HepG2 (cell line): ENCODE measurements around the gene CAMTA2. TPM values are rescaled to one million over a fixed set of nuclear protein-coding genes. Genes with fewer than 3 reads are reported as not detected.

ENCODE experiments used
- CHCHD3 ChIP-seq: sonication (generic); formaldehyde crosslinking; IDR thresholded peaks from 2 replicates; pipeline ENCODE4 v1.8.0; 2022; ENCODE audit warnings: mild to moderate bottlenecking, missing genetic modification reagents, moderate library complexity
- EEA1 ChIP-seq: sonication (generic); formaldehyde crosslinking; IDR thresholded peaks from 2 replicates; pipeline ENCODE4 v1.5.1; 2020; ENCODE audit warnings: mild to moderate bottlenecking, missing genetic modification reagents, borderline replicate concordance
- HIVEP1 ChIP-seq: sonication (generic); formaldehyde crosslinking; IDR thresholded peaks from 2 replicates; pipeline ENCODE4 v1.4.0; 2020; ENCODE audit warnings: mild to moderate bottlenecking, missing genetic modification reagents
- MXD4 ChIP-seq: IDR thresholded peaks from 2 replicates; pipeline ENCODE4 v1.6.1; 2016; ENCODE audit warnings: mild to moderate bottlenecking, missing biosample characterization, missing genetic modification reagents
- MYC ChIP-seq: sonication (generic); formaldehyde crosslinking; IDR thresholded peaks from 2 replicates; pipeline ENCODE4 v1.9.0; 2021; ENCODE audit warnings: missing genetic modification reagents, borderline replicate concordance
- PAWR ChIP-seq: sonication (generic); formaldehyde crosslinking; IDR thresholded peaks from 2 replicates; pipeline ENCODE4 v1.4.0; 2020; ENCODE audit warnings: missing genetic modification reagents, mild to moderate bottlenecking, borderline replicate concordance
- POLR2G ChIP-seq: fragments of 200-400 bp; formaldehyde crosslinking; IDR thresholded peaks from 2 replicates; pipeline ENCODE4 v1.6.1; 2018; ENCODE audit warnings: mild to moderate bottlenecking, low read depth, low read length, moderate library complexity
- RBFOX2 ChIP-seq: fragments of 200-400 bp; formaldehyde crosslinking; IDR thresholded peaks from 2 replicates; pipeline ENCODE4 v1.6.1; 2017; ENCODE audit warnings: low read depth, mild to moderate bottlenecking, low read length
- RFXANK ChIP-seq: IDR thresholded peaks from 2 replicates; pipeline ENCODE4 v1.6.1; 2016
- SMAD1 ChIP-seq: sonication (generic); formaldehyde crosslinking; IDR thresholded peaks from 2 replicates; pipeline ENCODE4 v1.4.0; 2020; ENCODE audit warnings: missing genetic modification reagents, low read depth, mild to moderate bottlenecking, borderline replicate concordance
- SMARCE1 ChIP-seq: fragments of 450-650 bp; IDR thresholded peaks from 2 replicates; pipeline ENCODE4 v1.6.1; 2017; ENCODE audit warnings: borderline replicate concordance
- SRSF1 ChIP-seq: fragments of 200-400 bp; formaldehyde crosslinking; optimal IDR thresholded peaks from 2 replicates; pipeline ENCODE3; 2017; ENCODE audit warnings: mild to moderate bottlenecking, low read depth, low read length, moderate library complexity
- TARDBP ChIP-seq: sonication (generic); formaldehyde crosslinking; IDR thresholded peaks from 2 replicates; pipeline ENCODE4 v1.8.0; 2022; ENCODE audit warnings: mild to moderate bottlenecking, missing genetic modification reagents
- TEAD3 ChIP-seq: optimal IDR thresholded peaks from 2 replicates; pipeline ENCODE3; 2016; ENCODE audit warnings: borderline replicate concordance
- TP53 ChIP-seq: sonication (generic); formaldehyde crosslinking; conservative IDR thresholded peaks from 2 replicates; pipeline ENCODE4 v1.4.0; 2020; ENCODE audit warnings: missing genetic modification reagents
- ZFP90 ChIP-seq: sonication (generic); formaldehyde crosslinking; IDR thresholded peaks from 2 replicates; pipeline ENCODE4 v1.8.0; 2022; ENCODE audit warnings: missing genetic modification reagents, mild to moderate bottlenecking, inconsistent platforms, borderline replicate concordance
- ZNF550 ChIP-seq: sonication (generic); formaldehyde crosslinking; IDR thresholded peaks from 2 replicates; pipeline ENCODE4 v1.4.0; 2020; ENCODE audit warnings: mild to moderate bottlenecking, missing genetic modification reagents, borderline replicate concordance
- polyA plus RNA-seq, 8 experiments: library from polyadenylated mRNA; depleted of rRNA in 3 of 8; stranded (reverse) in 7 of 8; unstranded in 1 of 8; fragments of >200 nt; fragmentation: Illumina TruSeq in 4 of 8; extraction: Trizol in 4 of 8; gene quantifications; 2 replicates each; pipeline versions ENCODE4 v1.2.1 to v1.2.3, GENCODE V29; 2011 to 2016; ENCODE audit warnings: low read depth in 4 of 8, missing spikeins in 1 of 8, mixed read lengths in 1 of 8; ENCODE audit not compliant: insufficient read depth in 1 of 8
- total RNA-seq, 5 experiments: library from RNA; depleted of rRNA; stranded (reverse); fragments of >200 nt; fragmentation: Illumina TruSeq; extraction: Trizol; gene quantifications; 2 replicates each; pipeline ENCODE4 v1.2.3, GENCODE V29; 2016; ENCODE audit warnings: low read depth in 1 of 5
- TF ChIP-seq, protein P1 (sequence below): sonication (generic); formaldehyde crosslinking; IDR thresholded peaks from 2 replicates; pipeline ENCODE4 v1.9.0; 2022; ENCODE audit warnings: low read depth, missing genetic modification reagents
- TF ChIP-seq, protein P2 (sequence below): sonication (generic); formaldehyde crosslinking; IDR thresholded peaks from 2 replicates; pipeline ENCODE4 v1.4.0; 2020; ENCODE audit warnings: mild to moderate bottlenecking, missing genetic modification reagents
- TF ChIP-seq, protein P3 (sequence below): sonication (generic); formaldehyde crosslinking; IDR thresholded peaks from 2 replicates; pipeline ENCODE4 v1.5.1; 2020; ENCODE audit warnings: mild to moderate bottlenecking, moderate library complexity, missing genetic modification reagents
- TF ChIP-seq, protein P4 (sequence below): sonication (generic); formaldehyde crosslinking; IDR thresholded peaks from 2 replicates; pipeline ENCODE4 v1.4.0; 2020; ENCODE audit warnings: mild to moderate bottlenecking, missing genetic modification reagents
- TF ChIP-seq, protein P5 (sequence below): fragments of 450-650 bp; IDR thresholded peaks from 2 replicates; pipeline ENCODE4 v1.6.1; 2016

Gene CAMTA2
- total and polyA plus RNA-seq, 2 of the 13 experiments (the other 11 are each of a cell fraction or from before 2014, with no cell fraction given): 4.1 to 7.1 TPM

DNA sequence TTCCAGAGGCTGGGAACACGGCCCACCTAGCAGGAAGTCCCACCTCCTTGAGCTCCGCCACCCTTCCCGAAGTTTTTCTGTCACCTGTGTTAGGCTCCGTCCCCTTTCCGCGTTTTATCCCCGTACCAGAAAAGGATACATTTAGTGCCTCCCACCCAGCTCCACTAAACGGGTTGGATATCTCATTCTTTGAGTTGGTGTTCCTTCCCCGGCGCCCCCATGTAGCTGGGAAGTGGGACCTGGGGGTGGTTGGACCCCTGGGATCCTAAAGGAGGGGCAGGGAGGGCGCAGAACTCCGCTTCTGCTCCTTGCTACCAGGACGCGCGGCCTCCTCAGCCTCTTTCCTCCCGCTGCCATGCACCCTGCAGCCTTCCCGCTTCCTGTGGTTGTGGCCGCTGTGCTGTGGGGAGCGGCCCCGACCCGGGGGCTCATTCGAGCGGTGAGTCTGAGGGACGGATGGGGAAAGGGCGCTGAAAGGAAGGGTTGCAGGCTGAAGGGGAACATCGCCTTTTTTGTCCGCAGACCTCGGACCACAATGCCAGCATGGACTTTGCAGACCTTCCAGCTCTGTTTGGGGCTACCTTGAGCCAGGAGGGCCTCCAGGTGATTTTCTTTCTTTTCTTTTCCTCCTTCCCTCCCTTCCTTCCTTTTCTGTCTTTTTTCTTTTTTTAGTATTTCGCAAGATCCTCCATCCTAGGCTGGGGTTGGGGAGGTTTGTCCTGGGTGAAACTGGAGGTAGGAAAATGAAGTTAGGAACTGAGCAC lies 46.7 kb downstream of the CAMTA2 start (continued):
- TF ChIP-seq PAWR (CRISPR knock-in tag) (no peak), SMAD1 (CRISPR knock-in tag) (no peak), POLR2G (peak; percentile 6), ZNF550 (0 out of 2 replicates have a peak, but pooled peaks have one; percentile 26), MXD4 (CRISPR knock-in tag) (no peak), RBFOX2 (peak; percentile 35; the same call in 1 of the 2 replicates), RFXANK (no peak), TP53 (CRISPR knock-in tag) (no peak), HIVEP1 (CRISPR knock-in tag) (0 out of 2 replicates have a peak, but pooled peaks have one; percentile 36), MYC (CRISPR knock-in tag) (no peak), TARDBP (no peak), SMARCE1 (no peak), ZFP90 (no peak), EEA1 (CRISPR knock-in tag) (no peak), TEAD3 (no peak), CHCHD3 (CRISPR knock-in tag) (no peak), SRSF1 (no peak)
- TF ChIP-seq, protein P1, sequence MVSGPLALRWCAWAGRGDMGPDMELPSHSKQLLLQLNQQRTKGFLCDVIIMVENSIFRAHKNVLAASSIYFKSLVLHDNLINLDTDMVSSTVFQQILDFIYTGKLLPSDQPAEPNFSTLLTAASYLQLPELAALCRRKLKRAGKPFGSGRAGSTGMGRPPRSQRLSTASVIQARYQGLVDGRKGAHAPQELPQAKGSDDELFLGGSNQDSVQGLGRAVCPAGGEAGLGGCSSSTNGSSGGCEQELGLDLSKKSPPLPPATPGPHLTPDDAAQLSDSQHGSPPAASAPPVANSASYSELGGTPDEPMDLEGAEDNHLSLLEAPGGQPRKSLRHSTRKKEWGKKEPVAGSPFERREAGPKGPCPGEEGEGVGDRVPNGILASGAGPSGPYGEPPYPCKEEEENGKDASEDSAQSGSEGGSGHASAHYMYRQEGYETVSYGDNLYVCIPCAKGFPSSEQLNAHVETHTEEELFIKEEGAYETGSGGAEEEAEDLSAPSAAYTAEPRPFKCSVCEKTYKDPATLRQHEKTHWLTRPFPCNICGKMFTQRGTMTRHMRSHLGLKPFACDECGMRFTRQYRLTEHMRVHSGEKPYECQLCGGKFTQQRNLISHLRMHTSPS: no peak
- TF ChIP-seq, protein P2, sequence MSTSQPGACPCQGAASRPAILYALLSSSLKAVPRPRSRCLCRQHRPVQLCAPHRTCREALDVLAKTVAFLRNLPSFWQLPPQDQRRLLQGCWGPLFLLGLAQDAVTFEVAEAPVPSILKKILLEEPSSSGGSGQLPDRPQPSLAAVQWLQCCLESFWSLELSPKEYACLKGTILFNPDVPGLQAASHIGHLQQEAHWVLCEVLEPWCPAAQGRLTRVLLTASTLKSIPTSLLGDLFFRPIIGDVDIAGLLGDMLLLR (CRISPR knock-in tag): no peak
- TF ChIP-seq, protein P3, sequence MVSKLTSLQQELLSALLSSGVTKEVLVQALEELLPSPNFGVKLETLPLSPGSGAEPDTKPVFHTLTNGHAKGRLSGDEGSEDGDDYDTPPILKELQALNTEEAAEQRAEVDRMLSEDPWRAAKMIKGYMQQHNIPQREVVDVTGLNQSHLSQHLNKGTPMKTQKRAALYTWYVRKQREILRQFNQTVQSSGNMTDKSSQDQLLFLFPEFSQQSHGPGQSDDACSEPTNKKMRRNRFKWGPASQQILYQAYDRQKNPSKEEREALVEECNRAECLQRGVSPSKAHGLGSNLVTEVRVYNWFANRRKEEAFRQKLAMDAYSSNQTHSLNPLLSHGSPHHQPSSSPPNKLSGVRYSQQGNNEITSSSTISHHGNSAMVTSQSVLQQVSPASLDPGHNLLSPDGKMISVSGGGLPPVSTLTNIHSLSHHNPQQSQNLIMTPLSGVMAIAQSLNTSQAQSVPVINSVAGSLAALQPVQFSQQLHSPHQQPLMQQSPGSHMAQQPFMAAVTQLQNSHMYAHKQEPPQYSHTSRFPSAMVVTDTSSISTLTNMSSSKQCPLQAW (CRISPR knock-in tag): peak; percentile 32; the same call in 1 of the 2 replicates
- TF ChIP-seq, protein P4, sequence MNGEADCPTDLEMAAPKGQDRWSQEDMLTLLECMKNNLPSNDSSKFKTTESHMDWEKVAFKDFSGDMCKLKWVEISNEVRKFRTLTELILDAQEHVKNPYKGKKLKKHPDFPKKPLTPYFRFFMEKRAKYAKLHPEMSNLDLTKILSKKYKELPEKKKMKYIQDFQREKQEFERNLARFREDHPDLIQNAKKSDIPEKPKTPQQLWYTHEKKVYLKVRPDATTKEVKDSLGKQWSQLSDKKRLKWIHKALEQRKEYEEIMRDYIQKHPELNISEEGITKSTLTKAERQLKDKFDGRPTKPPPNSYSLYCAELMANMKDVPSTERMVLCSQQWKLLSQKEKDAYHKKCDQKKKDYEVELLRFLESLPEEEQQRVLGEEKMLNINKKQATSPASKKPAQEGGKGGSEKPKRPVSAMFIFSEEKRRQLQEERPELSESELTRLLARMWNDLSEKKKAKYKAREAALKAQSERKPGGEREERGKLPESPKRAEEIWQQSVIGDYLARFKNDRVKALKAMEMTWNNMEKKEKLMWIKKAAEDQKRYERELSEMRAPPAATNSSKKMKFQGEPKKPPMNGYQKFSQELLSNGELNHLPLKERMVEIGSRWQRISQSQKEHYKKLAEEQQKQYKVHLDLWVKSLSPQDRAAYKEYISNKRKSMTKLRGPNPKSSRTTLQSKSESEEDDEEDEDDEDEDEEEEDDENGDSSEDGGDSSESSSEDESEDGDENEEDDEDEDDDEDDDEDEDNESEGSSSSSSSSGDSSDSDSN (CRISPR knock-in tag): 0 out of 2 replicates have a peak, but pooled peaks have one; percentile 25
- TF ChIP-seq, protein P5, sequence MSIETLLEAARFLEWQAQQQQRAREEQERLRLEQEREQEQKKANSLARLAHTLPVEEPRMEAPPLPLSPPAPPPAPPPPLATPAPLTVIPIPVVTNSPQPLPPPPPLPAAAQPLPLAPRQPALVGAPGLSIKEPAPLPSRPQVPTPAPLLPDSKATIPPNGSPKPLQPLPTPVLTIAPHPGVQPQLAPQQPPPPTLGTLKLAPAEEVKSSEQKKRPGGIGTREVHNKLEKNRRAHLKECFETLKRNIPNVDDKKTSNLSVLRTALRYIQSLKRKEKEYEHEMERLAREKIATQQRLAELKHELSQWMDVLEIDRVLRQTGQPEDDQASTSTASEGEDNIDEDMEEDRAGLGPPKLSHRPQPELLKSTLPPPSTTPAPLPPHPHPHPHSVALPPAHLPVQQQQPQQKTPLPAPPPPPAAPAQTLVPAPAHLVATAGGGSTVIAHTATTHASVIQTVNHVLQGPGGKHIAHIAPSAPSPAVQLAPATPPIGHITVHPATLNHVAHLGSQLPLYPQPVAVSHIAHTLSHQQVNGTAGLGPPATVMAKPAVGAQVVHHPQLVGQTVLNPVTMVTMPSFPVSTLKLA: no peak
